Heart left ventricle (tissue), 16 donors: ENCODE results near the gene NFKBIB. TPM values are rescaled to one million over a fixed set of nuclear protein-coding genes. Genes with fewer than 3 reads are reported as not detected.
"Not testable (repeated sequence)": the region's sequence is repeated elsewhere in the genome, so short reads cannot be mapped to it uniquely, and the experiment has no call there.

Source experiments
- ATAC-seq, 4 donors: fragments of 200-7000 bp; cut with Tn5 transposase; one replicate each; pipeline ENCODE4 v1.9.1; 2020 to 2022; ENCODE audit warnings: moderate library complexity in 4 of 4, mild to moderate bottlenecking in 3 of 4, moderate number of reproducible peaks in 1 of 4
- DNase-seq, 5 donors: peaks; one replicate each; pipeline ENCODE4 v3.0.0-alpha.2; 2020
- H3K27ac ChIP-seq, 12 donors: fragments of 200-600 bp; sonication (generic) in 4 of 12; one replicate each; pipeline versions ENCODE4 v1.5.0 to v1.8.0; 2016 to 2022; ENCODE audit warnings: mild to moderate bottlenecking in 2 of 12
- H3K27me3 ChIP-seq, 9 donors: fragments of 200-600 bp; sonication (generic) in 2 of 9; one replicate each; pipeline versions ENCODE4 v1.5.1 to v1.8.0; 2016 to 2022; ENCODE audit warnings: mild to moderate bottlenecking in 3 of 9
- H3K36me3 ChIP-seq, 9 donors: fragments of 200-600 bp; sonication (generic) in 2 of 9; one replicate each; pipeline versions ENCODE4 v1.5.0 to v1.8.0; 2018 to 2022; ENCODE audit warnings: mild to moderate bottlenecking in 2 of 9
- H3K4me1 ChIP-seq, 12 donors: fragments of 200-600 bp; sonication (generic) in 4 of 12; one replicate each; pipeline versions ENCODE4 v1.5.0 to v1.8.0; 2016 to 2022; ENCODE audit warnings: mild to moderate bottlenecking in 3 of 12
- H3K4me3 ChIP-seq, 12 donors: fragments of 200-600 bp; sonication (generic) in 4 of 12; one replicate each; pipeline versions ENCODE4 v1.5.0 to v1.8.0; 2017 to 2022; ENCODE audit warnings: mild to moderate bottlenecking in 9 of 12, moderate library complexity in 4 of 12
- H3K9me3 ChIP-seq, 12 donors: fragments of 200-600 bp; sonication (generic) in 4 of 12; one replicate each; pipeline versions ENCODE4 v1.5.0 to v1.8.0; 2016 to 2022; ENCODE audit warnings: mild to moderate bottlenecking in 1 of 12
- POLR2A ChIP-seq, 2 donors: fragments of 450-650 bp; IDR thresholded peaks; one replicate each; pipeline ENCODE4 v1.6.1; 2017; ENCODE audit warnings: antibody characterized with exemption in 2 of 2, mild to moderate bottlenecking in 2 of 2, moderate library complexity in 2 of 2
- WGBS, 4 donors: extraction: QIAGEN DNeasy Blood & Tissue Kit in 2 of 4; methylation state at CpG; one replicate each; pipeline versions ENCODE4 v1.1.5 to v1.1.7; 2013 to 2018; 5-methylcytosine and 5-hydroxymethylcytosine counted together
- intact Hi-C, 10 donors: fragments of 100-400 bp; cut with DNase I; formaldehyde crosslinking; loops; one replicate each; pipeline versions ENCODE4 v1.11.1 to v1.14.2; 2022
- polyA plus RNA-seq, 2 donors: library from polyadenylated mRNA; stranded (reverse); fragments of 200-250 nt; gene quantifications; one replicate each; pipeline ENCODE4 v1.2.3, GENCODE V29; 2013
- total RNA-seq, 9 donors: library from RNA; depleted of rRNA in 2 of 9; stranded (reverse); fragments of >200 nt in 2 of 9; fragmentation: NEBNext Ultra II Directional in 3 of 9; extraction: Animal tissue kit (Norgen Biotek cat#: 25700) in 3 of 9; gene quantifications; one replicate each; pipeline versions ENCODE4 v1.1.0 to v1.2.4, GENCODE V29; 2016 to 2023
- TF ChIP-seq, protein P1 (sequence below), 12 donors: fragments of 200-600 bp; sonication (generic) in 4 of 12; IDR thresholded peaks; one replicate each; pipeline versions ENCODE4 v1.5.0 to v1.8.0; 2018 to 2022; ENCODE audit warnings: antibody characterized with exemption in 12 of 12, mild to moderate bottlenecking in 5 of 12
- donor health status: ischemic (EF 13 %, LVEDD 7.1; RV severe dilation, severe dysfunction).
- donor health status: healthy with polysubstance abuse.
- donor health status: DM: no; HTN: yes; CAD: no.
- donor health status: DM: no; HTN: no; CAD: no.
- donor health status: ischemic (EF 25% LVEDD 6.9; RV normal size, moderate dysfunction).
- donor health status: ischemic (EF 25% LVEDD 5.7; RV mildly dilated, moderate dysfunction).
- donor health status: healthy.
- donor health status: DM: yes; HTN: yes; CAD: no.
- donor health status: ischemic (EF 35%, LVEDD 5.7; RV mildly dilated, moderate dysfunction).
- donor health status: nonischemic (EF 11% LVEDD 7.7; RV severe dilation, severe dysfunction).
- donor health status: DM: yes; HTN: yes; CAD: no.
- donor health status: PGD.
- donor health status: ischemic (EF 29% LVEDD 5.4; RV normal size, mild dysfunction).
- donor health status: nonischemic (EF 23%, LVEDD 6.1; RV moderate dilation, normal function).

Gene NFKBIB
- total and polyA plus RNA-seq, 11 donors: 17.2 to 90.4 (median 24.0) TPM

DNA sequence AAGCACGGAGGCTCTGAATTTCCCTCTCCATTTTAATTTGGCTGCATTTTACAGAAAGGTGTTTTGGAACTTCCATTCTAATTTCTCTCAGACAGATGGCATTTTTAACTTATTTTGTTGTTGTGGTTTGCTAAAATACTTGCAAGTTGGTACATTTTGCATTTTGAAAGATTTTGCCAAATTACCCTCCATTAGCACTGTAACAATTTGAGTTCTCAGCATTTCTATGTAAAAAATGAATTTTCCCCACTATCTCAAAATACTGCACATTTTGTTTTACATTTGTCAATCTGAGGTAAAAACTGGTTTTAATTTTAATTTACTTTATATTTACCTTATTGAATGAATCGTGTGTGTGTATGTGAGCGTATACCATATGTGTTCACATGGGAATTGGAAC lies 43.0 kb upstream of the NFKBIB start:
- no peaks in the 10 kb centered on the region for H3K27me3 ChIP-seq
- intact Hi-C loops: no loop called here
- H3K4me1 ChIP-seq: peaks cover 0 to 23% (median 8%) of the 10 kb centered on the region in 12 donors
- H3K36me3 ChIP-seq: no peaks in the 10 kb centered on the region
- H3K27ac ChIP-seq: peak overlapping the region in 1 of 12 donors; percentile 62
- no peak for ATAC-seq
- TF ChIP-seq POLR2A (IDR thresholded peaks at IDR 0.05): no peak
- TF ChIP-seq, protein P1, sequence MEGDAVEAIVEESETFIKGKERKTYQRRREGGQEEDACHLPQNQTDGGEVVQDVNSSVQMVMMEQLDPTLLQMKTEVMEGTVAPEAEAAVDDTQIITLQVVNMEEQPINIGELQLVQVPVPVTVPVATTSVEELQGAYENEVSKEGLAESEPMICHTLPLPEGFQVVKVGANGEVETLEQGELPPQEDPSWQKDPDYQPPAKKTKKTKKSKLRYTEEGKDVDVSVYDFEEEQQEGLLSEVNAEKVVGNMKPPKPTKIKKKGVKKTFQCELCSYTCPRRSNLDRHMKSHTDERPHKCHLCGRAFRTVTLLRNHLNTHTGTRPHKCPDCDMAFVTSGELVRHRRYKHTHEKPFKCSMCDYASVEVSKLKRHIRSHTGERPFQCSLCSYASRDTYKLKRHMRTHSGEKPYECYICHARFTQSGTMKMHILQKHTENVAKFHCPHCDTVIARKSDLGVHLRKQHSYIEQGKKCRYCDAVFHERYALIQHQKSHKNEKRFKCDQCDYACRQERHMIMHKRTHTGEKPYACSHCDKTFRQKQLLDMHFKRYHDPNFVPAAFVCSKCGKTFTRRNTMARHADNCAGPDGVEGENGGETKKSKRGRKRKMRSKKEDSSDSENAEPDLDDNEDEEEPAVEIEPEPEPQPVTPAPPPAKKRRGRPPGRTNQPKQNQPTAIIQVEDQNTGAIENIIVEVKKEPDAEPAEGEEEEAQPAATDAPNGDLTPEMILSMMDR (IDR thresholded peaks at IDR 0.05): no peak
- WGBS, 4 donors: 81 to 84% (median 83%) methylated on average over 3 of the region's 3 CpGs
- DNase-seq: no peak
- no peak overlapping the region for H3K4me3 ChIP-seq
- no peaks in the 10 kb centered on the region for H3K9me3 ChIP-seq

- DNase-seq, H3K36me3 ChIP-seq, H3K27ac ChIP-seq, intact Hi-C loops, ATAC-seq, H3K9me3 ChIP-seq, H3K27me3 ChIP-seq, H3K4me3 ChIP-seq: not testable (repeated sequence)
- H3K4me1 ChIP-seq: peaks cover 0 to 42% (median 15%) of the 10 kb centered on the region in 12 donors
- WGBS, 4 donors: 64 to 74% (median 71%) methylated on average over 19 to 21 of the region's 21 CpGs
Measured at GRCh38 chr19:38859631-38860204, 40.1 kb upstream of the NFKBIB start.

GRCh38 chr19:38861368-38861767 lies 38.4 kb upstream of the NFKBIB start:
- intact Hi-C loops: no loop called here
- 93 to 97% (median 95%) methylated on average over 3 of the region's 3 CpGs for WGBS, 4 donors
- TF ChIP-seq POLR2A (IDR thresholded peaks at IDR 0.05): no peak
- TF ChIP-seq, protein P1 (IDR thresholded peaks at IDR 0.05): no peak
- no peaks in the 10 kb centered on the region for H3K27me3 ChIP-seq
- peaks cover 0 to 53% (median 15%) of the 10 kb centered on the region in 12 donors for H3K4me1 ChIP-seq
- H3K4me3 ChIP-seq: no peak overlapping the region
- no peaks in the 10 kb centered on the region for H3K9me3 ChIP-seq
- H3K27ac ChIP-seq: peak overlapping the region in 1 of 12 donors; percentile 50
- no peak for ATAC-seq
- no peak for DNase-seq
- no peaks in the 10 kb centered on the region for H3K36me3 ChIP-seq

DNA sequence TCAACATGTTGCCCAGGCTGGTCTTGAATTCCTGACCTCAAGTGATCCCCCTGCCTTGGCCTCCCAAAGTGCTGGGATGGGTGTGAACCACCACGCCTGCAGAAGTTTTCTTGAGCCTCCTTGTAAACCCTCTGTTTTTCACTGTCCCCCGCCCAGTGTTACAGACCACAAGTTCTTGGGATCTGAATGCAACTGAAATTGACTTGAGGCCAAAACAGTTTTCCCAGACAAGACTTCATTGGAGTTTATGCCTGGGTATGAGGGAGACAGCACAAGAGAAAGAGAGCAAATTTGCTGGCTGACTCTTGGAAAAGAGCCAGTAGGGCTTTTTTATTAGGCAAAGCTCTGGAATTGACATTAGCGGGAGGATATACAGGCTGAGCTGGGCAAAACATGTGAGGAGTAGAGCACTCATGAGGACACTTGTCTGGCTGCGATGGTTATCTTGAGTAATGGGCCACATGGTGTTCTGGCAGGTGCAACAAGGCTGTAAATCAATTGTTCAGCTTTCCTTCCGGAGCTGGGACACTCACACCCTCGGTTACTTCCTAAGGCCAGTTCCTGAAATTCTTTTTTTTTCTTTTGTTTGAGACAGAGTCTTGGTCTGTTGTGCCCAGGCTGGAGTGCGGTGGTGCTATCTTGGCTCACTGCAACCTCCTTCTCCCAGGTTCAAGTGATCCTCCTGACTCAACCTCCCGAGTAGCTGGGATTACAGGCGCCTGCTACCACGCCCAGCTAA lies 37.3 kb upstream of the NFKBIB start:
- ATAC-seq: peak; percentile 82 to 95 (median 86)
- WGBS, 4 donors: 47 to 58% (median 51%) methylated on average over 10 of the region's 10 CpGs
- TF ChIP-seq, protein P1 (IDR thresholded peaks at IDR 0.05): no peak
- no peak for TF ChIP-seq POLR2A (IDR thresholded peaks at IDR 0.05)
- Histone ChIP-seq H3K27me3 (no peaks in the 10 kb centered on the region), H3K27ac (peak overlapping the region; percentile 7 to 76 (median 57)), H3K4me3 (no peak overlapping the region), H3K9me3 (no peaks in the 10 kb centered on the region), H3K4me1 (peaks cover 0 to 46% (median 15%) of the 10 kb centered on the region in 12 donors), H3K36me3 (no peaks in the 10 kb centered on the region)
- DNase-seq: peak in 3 of 5 donors; percentile 30 to 58 (median 47)
- intact Hi-C loops: no loop called here
